Measurements from ENCODE around the gene SACS.

Gene SACS

DNA sequence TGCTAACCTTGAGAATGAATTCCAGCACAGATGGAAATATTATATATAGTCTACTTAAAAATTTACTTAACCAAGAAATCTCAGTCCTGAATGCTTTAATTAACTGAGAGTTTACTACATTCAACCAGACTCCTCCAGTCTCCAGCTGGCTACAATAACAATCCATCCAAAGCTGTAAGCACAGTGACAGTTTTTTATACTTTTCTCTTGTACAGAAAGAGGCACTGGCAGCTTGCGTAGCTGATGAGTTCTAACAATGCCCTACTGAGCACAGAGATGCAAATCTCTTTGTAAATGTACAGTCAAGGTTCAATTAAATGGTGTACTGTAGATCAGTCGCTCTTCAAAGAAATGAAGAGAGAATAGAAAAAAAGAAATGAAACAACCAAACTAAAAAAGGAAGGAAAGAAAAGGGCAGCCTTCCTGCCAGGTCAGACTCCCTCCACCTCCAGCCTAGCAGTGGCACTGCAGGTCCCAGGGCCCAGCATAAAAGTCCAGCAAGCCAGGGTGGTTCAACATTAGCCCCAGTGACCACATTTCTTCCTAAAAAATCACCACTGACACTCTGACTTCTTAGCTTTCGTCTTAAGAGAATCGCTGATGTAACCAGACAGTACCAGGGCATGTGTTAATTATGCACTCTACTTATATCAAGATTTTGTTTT lies 88.4 kb downstream of the SACS start:
- POLR2A ChIA-PET, result no interaction called here
- no peak overlapping the region for H3K4me3 ChIP-seq (ENCODE audit: low read depth, low read length)

DNA sequence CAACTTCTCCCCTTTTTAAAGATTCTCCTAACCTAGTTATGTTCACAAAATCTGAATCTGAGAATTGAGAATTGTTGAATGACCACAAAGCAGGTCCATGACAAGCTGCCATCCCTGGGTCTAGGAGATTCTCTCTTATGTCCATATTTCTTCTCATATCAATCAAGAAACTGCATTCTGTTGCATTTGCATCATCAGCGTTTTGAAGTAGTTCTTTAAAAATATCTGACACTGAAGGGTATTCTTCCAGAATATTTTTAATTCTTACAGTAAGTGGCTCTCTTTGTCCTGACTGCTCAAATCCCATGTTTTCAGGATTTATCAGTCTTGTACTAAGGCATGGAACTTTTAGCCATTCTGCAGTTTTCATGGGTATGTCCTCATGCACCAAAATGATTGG lies 94.3 kb downstream of the SACS start:
- CTCF ChIA-PET, result interaction anchor here (1.7 kb wide), 1 partner anchor 9 kb away, joined by 5 read pairs; no protein-coding TSS in a partner anchor
- H3K4me3 ChIP-seq (ENCODE audit: low read depth, low read length), result no peak overlapping the region
- TF ChIP-seq, protein P1, sequence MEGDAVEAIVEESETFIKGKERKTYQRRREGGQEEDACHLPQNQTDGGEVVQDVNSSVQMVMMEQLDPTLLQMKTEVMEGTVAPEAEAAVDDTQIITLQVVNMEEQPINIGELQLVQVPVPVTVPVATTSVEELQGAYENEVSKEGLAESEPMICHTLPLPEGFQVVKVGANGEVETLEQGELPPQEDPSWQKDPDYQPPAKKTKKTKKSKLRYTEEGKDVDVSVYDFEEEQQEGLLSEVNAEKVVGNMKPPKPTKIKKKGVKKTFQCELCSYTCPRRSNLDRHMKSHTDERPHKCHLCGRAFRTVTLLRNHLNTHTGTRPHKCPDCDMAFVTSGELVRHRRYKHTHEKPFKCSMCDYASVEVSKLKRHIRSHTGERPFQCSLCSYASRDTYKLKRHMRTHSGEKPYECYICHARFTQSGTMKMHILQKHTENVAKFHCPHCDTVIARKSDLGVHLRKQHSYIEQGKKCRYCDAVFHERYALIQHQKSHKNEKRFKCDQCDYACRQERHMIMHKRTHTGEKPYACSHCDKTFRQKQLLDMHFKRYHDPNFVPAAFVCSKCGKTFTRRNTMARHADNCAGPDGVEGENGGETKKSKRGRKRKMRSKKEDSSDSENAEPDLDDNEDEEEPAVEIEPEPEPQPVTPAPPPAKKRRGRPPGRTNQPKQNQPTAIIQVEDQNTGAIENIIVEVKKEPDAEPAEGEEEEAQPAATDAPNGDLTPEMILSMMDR (IDR thresholded peaks at IDR 0.05; ENCODE audit: insufficient read depth, low read length, missing control alignments), result no peak
- no peak for DNase-seq (ENCODE audit: low read depth, low spot score)
- POLR2A ChIA-PET, result no interaction called here

More for the DNA sequence above, 88.4 kb downstream of the SACS start:
- TF ChIP-seq, protein P1 (IDR thresholded peaks at IDR 0.05; ENCODE audit: insufficient read depth, low read length, missing control alignments), result no peak
- CTCF ChIA-PET, result interaction anchor here (0.8 to 1.3 kb wide), 4 partner anchors 14 to 553 kb away, joined by 3 to 5 read pairs (median 4); no protein-coding TSS in a partner anchor
- DNase-seq (ENCODE audit: low read depth, low spot score), result no peak

DNA sequence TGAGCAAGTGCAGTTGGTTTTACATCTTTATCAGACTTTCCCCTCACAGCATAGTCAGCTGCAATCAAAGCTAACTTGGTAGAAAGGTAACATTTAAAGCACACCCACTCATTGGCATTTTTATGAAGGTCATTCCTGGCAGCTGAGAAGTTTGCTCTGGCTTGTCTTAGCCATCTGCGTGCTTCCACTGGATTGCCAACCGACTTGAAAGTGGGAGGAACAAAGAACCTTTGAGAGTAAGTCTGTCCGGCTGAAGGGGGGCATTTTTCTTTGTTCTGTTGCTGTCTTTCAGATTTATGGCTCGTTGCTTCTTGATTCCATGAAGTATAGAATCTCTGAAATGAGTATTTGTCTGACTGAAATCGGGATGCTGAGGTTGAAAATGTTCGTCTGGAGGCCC lies 103.1 kb downstream of the SACS start:
- H3K4me3 ChIP-seq (ENCODE audit: low read depth, low read length), result no peak overlapping the region
- POLR2A ChIA-PET, result no interaction called here
- TF ChIP-seq, protein P1 (IDR thresholded peaks at IDR 0.05; ENCODE audit: insufficient read depth, low read length, missing control alignments), result no peak
- DNase-seq (ENCODE audit: low read depth, low spot score), result no peak
- CTCF ChIA-PET, result interaction anchor here (1.1 to 1.5 kb wide), 3 partner anchors 8 to 137 kb away, joined by 3 to 5 read pairs (median 4); no protein-coding TSS in a partner anchor

DNA sequence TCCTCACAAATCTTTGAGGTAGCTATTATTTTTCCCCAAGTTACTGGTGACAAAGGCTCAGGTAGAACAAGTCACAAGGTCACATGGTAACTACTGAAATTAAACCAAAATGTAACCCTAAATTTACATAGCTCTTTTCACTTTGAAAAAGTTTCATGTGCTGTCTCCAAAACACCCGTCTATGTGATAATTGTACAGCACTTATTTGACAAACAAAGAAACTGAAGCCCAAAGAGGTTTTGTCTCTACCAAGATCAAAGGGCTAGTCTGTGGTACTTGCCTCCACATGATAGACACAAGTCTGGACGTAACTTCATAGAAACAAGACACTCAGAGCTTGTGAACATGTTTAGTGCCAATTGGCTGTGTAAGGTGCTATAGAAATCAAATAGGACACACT lies 108.3 kb downstream of the SACS start:
- no peak overlapping the region for H3K4me3 ChIP-seq (ENCODE audit: low read depth, low read length)
- TF ChIP-seq, protein P1 (IDR thresholded peaks at IDR 0.05; ENCODE audit: insufficient read depth, low read length, missing control alignments), result no peak
- DNase-seq (ENCODE audit: low read depth, low spot score), result no peak
- CTCF ChIA-PET, result interaction anchor here (0.5 kb wide), 1 partner anchor 1690 kb away, joined by 4 read pairs; no protein-coding TSS in a partner anchor
- POLR2A ChIA-PET, result interaction anchor here (1.5 kb wide), 1 partner anchor 1722 kb away, joined by 3 read pairs; no protein-coding TSS in a partner anchor

DNA sequence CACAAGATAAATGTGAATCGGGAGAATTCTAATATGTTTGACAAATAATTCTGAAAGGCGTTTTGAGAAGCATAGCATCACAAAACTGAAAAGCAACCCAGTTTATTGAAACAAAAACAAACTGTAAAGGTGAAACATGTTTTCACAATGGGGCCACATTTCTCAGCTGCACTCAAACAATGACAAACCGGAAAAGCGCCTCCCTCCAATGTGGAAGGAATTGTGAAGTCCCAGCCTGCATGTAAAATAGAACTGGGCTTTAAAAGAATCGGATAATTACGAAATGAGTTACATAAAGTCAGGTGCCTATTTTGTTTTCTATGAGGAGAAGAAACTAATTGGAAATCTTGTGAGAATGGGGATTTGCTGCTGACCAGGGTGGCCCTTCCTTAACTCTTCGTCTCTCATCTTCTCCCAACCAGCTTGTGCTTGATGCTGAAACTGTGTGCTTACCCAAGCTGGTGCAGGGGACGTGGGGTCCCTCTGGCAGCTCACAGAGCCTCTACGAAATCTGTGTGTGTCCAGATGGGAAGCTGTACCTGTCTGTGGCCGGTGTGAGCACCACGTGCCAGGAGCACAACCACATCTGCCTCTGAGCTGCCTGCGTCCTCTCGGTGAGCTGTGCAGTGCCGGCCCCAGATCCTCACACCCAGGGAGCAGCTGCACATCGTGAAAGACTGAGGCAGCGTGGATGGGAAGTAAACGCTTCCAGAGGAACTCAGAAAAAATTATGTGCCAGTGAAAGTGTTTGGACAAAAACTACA lies 109.4 kb downstream of the SACS start:
- CTCF ChIA-PET, result no interaction called here
- no peak overlapping the region for H3K4me3 ChIP-seq (ENCODE audit: low read depth, low read length)
- no peak for DNase-seq (ENCODE audit: low read depth, low spot score)
- TF ChIP-seq, protein P1 (IDR thresholded peaks at IDR 0.05; ENCODE audit: insufficient read depth, low read length, missing control alignments), result no peak
- POLR2A ChIA-PET, result interaction anchor here (1.5 kb wide), 1 partner anchor 1721 kb away, joined by 3 read pairs; no protein-coding TSS in a partner anchor
